HCT116 (cell line): ENCODE data around the gene ZBTB12.

Experiments used
- ATF3 ChIP-seq: IDR thresholded peaks from 2 replicates; pipeline ENCODE4 v1.6.1; 2012
- CBX3 ChIP-seq: IDR thresholded peaks from 2 replicates; pipeline ENCODE4 v1.6.1; 2012; ENCODE audit warnings: low read depth
- CEBPB ChIP-seq: IDR thresholded peaks from 2 replicates; pipeline ENCODE4 v1.6.1; 2012; ENCODE audit warnings: low read depth
- CTCF ChIP-seq, 3 experiments: fragments of 200-600 bp in 1 of 3; sonication (generic) in 1 of 3; IDR thresholded peaks in 2 of 3; conservative IDR thresholded peaks in 1 of 3; 2 replicates each; pipeline ENCODE4 v1.5.1; 2012 to 2017; ENCODE audit warnings: low read depth in 2 of 3, low read length in 2 of 3, antibody characterized with exemption in 1 of 3, borderline replicate concordance in 1 of 3, control low read depth in 1 of 3, mild to moderate bottlenecking in 1 of 3, mixed read lengths in 1 of 3, mixed run types in 1 of 3, moderate library complexity in 1 of 3; ENCODE audit not compliant: insufficient read depth in 1 of 3
- EZH2 ChIP-seq: fragments of 200-600 bp; sonication (generic); IDR thresholded peaks from 2 replicates; pipeline ENCODE4 v1.6.1; 2017; ENCODE audit warnings: antibody characterized with exemption, mixed run types
- JUND ChIP-seq: IDR thresholded peaks from 2 replicates; pipeline ENCODE4 v1.6.1; 2012
- POLR2A ChIP-seq: IDR thresholded peaks from 2 replicates; pipeline ENCODE4 v1.7.0; 2011; ENCODE audit warnings: borderline replicate concordance; ENCODE audit not compliant: insufficient read depth, insufficient read length; ENCODE audit errors: extremely low read depth
- SP1 ChIP-seq: IDR thresholded peaks from 2 replicates; pipeline ENCODE4 v1.6.1; 2012; ENCODE audit warnings: low read depth
- SRF ChIP-seq: IDR thresholded peaks from 2 replicates; pipeline ENCODE4 v1.6.1; 2012; ENCODE audit warnings: low read depth
- TCF7L2 ChIP-seq: IDR thresholded peaks from 2 replicates; pipeline ENCODE4 v1.7.0; 2011; ENCODE audit warnings: borderline replicate concordance, inconsistent platforms; ENCODE audit not compliant: insufficient read depth, insufficient read length; ENCODE audit errors: extremely low read depth
- YY1 ChIP-seq: IDR thresholded peaks from 2 replicates; pipeline ENCODE4 v1.6.1; 2011; ENCODE audit warnings: low read length, low read depth, moderate library complexity, mild to moderate bottlenecking; ENCODE audit not compliant: insufficient replicate concordance; ENCODE audit errors: extremely low read depth

GRCh38 chr6:31861150-31861549, 40.7 kb downstream of the ZBTB12 start:
- no peak for TF ChIP-seq CTCF (IDR thresholded peaks at IDR 0.05 in 2 of 3, conservative IDR thresholded peaks at IDR 0.05 in 1 of 3; ENCODE audit: borderline replicate concordance in 1 of 3, insufficient read depth in 1 of 3, low read depth in 2 of 3, low read length in 2 of 3)
- no peak for TF ChIP-seq SRF
- no peak for TF ChIP-seq SP1
- no peak for TF ChIP-seq EZH2
- TF ChIP-seq POLR2A = no peak
- no peak for TF ChIP-seq TCF7L2
- TF ChIP-seq ATF3 = no peak
- TF ChIP-seq CEBPB = no peak
- no peak for TF ChIP-seq YY1
- TF ChIP-seq CBX3 = no peak
- TF ChIP-seq JUND = no peak
